Tibial nerve (tissue), 4 donors: ENCODE results near the gene UBALD1.

ENCODE experiments used
- CTCF ChIP-seq, 5 experiments: fragments of 200-600 bp in 3 of 5; fragments of 450-650 bp in 2 of 5; sonication (generic) in 3 of 5; IDR thresholded peaks; one replicate each; pipeline ENCODE4 v1.5.1; 2016 to 2019; ENCODE audit warnings: antibody characterized with exemption in 5 of 5, mild to moderate bottlenecking in 3 of 5, moderate library complexity in 2 of 5
- EP300 ChIP-seq, 2 donors: sonication (generic); formaldehyde crosslinking; IDR thresholded peaks; one replicate each; pipeline ENCODE4 v1.6.1; 2017; ENCODE audit warnings: antibody characterized with exemption in 2 of 2, mild to moderate bottlenecking in 1 of 2
- POLR2A ChIP-seq, 2 donors: fragments of 450-650 bp; IDR thresholded peaks; one replicate each; pipeline ENCODE4 v1.6.1; 2017; ENCODE audit warnings: antibody characterized with exemption in 2 of 2, mild to moderate bottlenecking in 2 of 2, moderate library complexity in 2 of 2

GRCh38 chr16:4626396-4626795 lies 11.7 kb upstream of the UBALD1 start:
- TF ChIP-seq POLR2A (IDR thresholded peaks at IDR 0.05) (no peak), CTCF (IDR thresholded peaks at IDR 0.05) (no peak), EP300 (IDR thresholded peaks at IDR 0.05) (no peak)
